Activated CD8-positive, alpha-beta T cell treated with anti-CD3 and anti-CD28 coated beads, Interleukin-2, amount 10 ng/mL, durations not matched to agents 7 days and 5 days (primary cell): ENCODE data around the gene ADPRM. TPM values are rescaled to one million over a fixed set of nuclear protein-coding genes. Genes with fewer than 3 reads are reported as not detected.

Experiments
- ATAC-seq: fragments of 150-1000 bp; cut with Tn5 transposase; one replicate; pipeline ENCODE4 v1.10.0; 2021; ENCODE audit warnings: moderate library complexity
- CTCF ChIA-PET: fragments of 350-600 bp; sonication (Branson Sonifier 250); formaldehyde crosslinking; loops from one replicate; lab custom pipeline; 2021; ENCODE audit warnings: antibody characterized with exemption; lab: Charles Lee
- POLR2A ChIA-PET: fragments of 350-600 bp; sonication (Branson Sonifier 250); formaldehyde crosslinking; loops from one replicate; lab custom pipeline; 2021; ENCODE audit warnings: antibody characterized with exemption; lab: Charles Lee
- DNase-seq: peaks from one replicate; pipeline ENCODE4 v3.0.0-alpha.2; 2020
- H3K27ac Mint-ChIP-seq: one replicate; pipeline ENCODE4 v1.8.0; 2021; ENCODE audit warnings: mild to moderate bottlenecking, mixed read lengths
- H3K27me3 Mint-ChIP-seq: one replicate; pipeline ENCODE4 v1.8.0; 2021; ENCODE audit warnings: low read depth, mixed read lengths
- H3K36me3 Mint-ChIP-seq: one replicate; pipeline ENCODE4 v1.8.0; 2021; ENCODE audit warnings: low read depth, mixed read lengths
- H3K4me1 Mint-ChIP-seq: one replicate; pipeline ENCODE4 v1.8.0; 2021; ENCODE audit warnings: low read depth, mixed read lengths
- H3K4me3 Mint-ChIP-seq: one replicate; pipeline ENCODE4 v1.8.0; 2021; ENCODE audit warnings: mild to moderate bottlenecking, mixed read lengths
- H3K9me3 Mint-ChIP-seq: one replicate; pipeline ENCODE4 v1.8.0; 2022; ENCODE audit warnings: mixed read lengths; ENCODE audit not compliant: insufficient read depth
- total RNA-seq, 2 experiments: library from RNA; stranded (reverse); gene quantifications; one replicate each; pipeline ENCODE4 v1.2.3, GENCODE V29; 2021

ADPRM gene
- total RNA-seq, 2 experiments from 2014 or later: 10.3 to 10.4 TPM

- peaks cover 52% of the 10 kb centered on the region for H3K36me3 Mint-ChIP-seq
- POLR2A ChIA-PET: no interaction called here
- no peak for ATAC-seq
- H3K27me3 Mint-ChIP-seq: no peaks in the 10 kb centered on the region
- H3K4me3 Mint-ChIP-seq: peak overlapping the region; percentile 22
- H3K4me1 Mint-ChIP-seq: peaks cover 45% of the 10 kb centered on the region
- DNase-seq: no peak
- CTCF ChIA-PET: interaction anchor here (1.1 kb wide), 2 partner anchors 18 to 52 kb away, joined by 3 to 5 read pairs; no protein-coding TSS in a partner anchor
- no peaks in the 10 kb centered on the region for H3K9me3 Mint-ChIP-seq
- H3K27ac Mint-ChIP-seq: peak overlapping the region; percentile 57
Measured at GRCh38 chr17:10702574-10702973, 5.2 kb downstream of the ADPRM start.

- no peak for DNase-seq
- POLR2A ChIA-PET: interaction anchor here (0.6 kb wide), 1 partner anchor 1923 kb away, joined by 3 read pairs; no protein-coding TSS in a partner anchor
- peaks cover 28% of the 10 kb centered on the region for H3K4me1 Mint-ChIP-seq
Measured at GRCh38 chr17:10705727-10706126, 8.3 kb downstream of the ADPRM start.

GRCh38 chr17:10713318-10713717 is 15.9 kb downstream of the ADPRM start:
- Mint-ChIP-seq H3K36me3 (peaks cover 49% of the 10 kb centered on the region), H3K9me3 (no peaks in the 10 kb centered on the region), H3K27ac (no peak overlapping the region), H3K27me3 (no peaks in the 10 kb centered on the region), H3K4me3 (no peak overlapping the region), H3K4me1 (no peaks in the 10 kb centered on the region)
- DNase-seq (no peak), ATAC-seq (no peak)
- ChIA-PET CTCF (no interaction called here), POLR2A (no interaction called here)

More at GRCh38 chr17:10705727-10706126, 8.3 kb downstream of the ADPRM start:
- no peaks in the 10 kb centered on the region for H3K27me3 Mint-ChIP-seq
- CTCF ChIA-PET: interaction anchor here (0.6 to 1.3 kb wide), 2 partner anchors 21 to 59 kb away, joined by 3 read pairs; no protein-coding TSS in a partner anchor
- H3K36me3 Mint-ChIP-seq: peaks cover 64% of the 10 kb centered on the region
- ATAC-seq: no peak
- no peak overlapping the region for H3K27ac Mint-ChIP-seq
- H3K9me3 Mint-ChIP-seq: no peaks in the 10 kb centered on the region
- H3K4me3 Mint-ChIP-seq: no peak overlapping the region

- CTCF ChIA-PET: no interaction called here
- Mint-ChIP-seq H3K9me3 (no peaks in the 10 kb centered on the region), H3K27me3 (no peaks in the 10 kb centered on the region), H3K4me1 (no peaks in the 10 kb centered on the region), H3K36me3 (peaks cover 26% of the 10 kb centered on the region), H3K27ac (no peak overlapping the region), H3K4me3 (no peak overlapping the region)
- DNase-seq: no peak
- ATAC-seq: no peak
- POLR2A ChIA-PET: no interaction called here
Measured at GRCh38 chr17:10716218-10716617, 18.8 kb downstream of the ADPRM start.

GRCh38 chr17:10718547-10718946 is 21.2 kb downstream of the ADPRM start:
- POLR2A ChIA-PET: no interaction called here
- H3K4me1 Mint-ChIP-seq: no peaks in the 10 kb centered on the region
- no peak for ATAC-seq
- no peak overlapping the region for H3K27ac Mint-ChIP-seq
- H3K36me3 Mint-ChIP-seq: peaks cover 8% of the 10 kb centered on the region
- no peak overlapping the region for H3K4me3 Mint-ChIP-seq
- CTCF ChIA-PET: interaction anchor here (1.1 to 1.7 kb wide), 2 partner anchors 19 to 72 kb away, joined by 5 to 8 read pairs; no protein-coding TSS in a partner anchor
- no peaks in the 10 kb centered on the region for H3K9me3 Mint-ChIP-seq
- DNase-seq: no peak
- H3K27me3 Mint-ChIP-seq: no peaks in the 10 kb centered on the region

GRCh38 chr17:10724546-10725195 is 27.3 kb downstream of the ADPRM start:
- ChIA-PET POLR2A (no interaction called here), CTCF (no interaction called here)
- DNase-seq: no peak
- Mint-ChIP-seq H3K9me3 (no peaks in the 10 kb centered on the region), H3K27me3 (no peaks in the 10 kb centered on the region), H3K36me3 (no peaks in the 10 kb centered on the region), H3K27ac (no peak overlapping the region), H3K4me1 (no peaks in the 10 kb centered on the region), H3K4me3 (no peak overlapping the region)
- no peak for ATAC-seq

GRCh38 chr17:10725262-10725661 is 27.9 kb downstream of the ADPRM start:
- ChIA-PET CTCF (no interaction called here), POLR2A (no interaction called here)
- Mint-ChIP-seq H3K27ac (no peak overlapping the region), H3K4me3 (no peak overlapping the region), H3K4me1 (no peaks in the 10 kb centered on the region), H3K27me3 (no peaks in the 10 kb centered on the region), H3K36me3 (no peaks in the 10 kb centered on the region), H3K9me3 (no peaks in the 10 kb centered on the region)
- no peak for ATAC-seq
- DNase-seq: no peak

GRCh38 chr17:10726196-10726595 is 28.8 kb downstream of the ADPRM start:
- Mint-ChIP-seq H3K36me3 (no peaks in the 10 kb centered on the region), H3K4me1 (peaks cover 4% of the 10 kb centered on the region), H3K4me3 (no peak overlapping the region), H3K27me3 (no peaks in the 10 kb centered on the region), H3K9me3 (no peaks in the 10 kb centered on the region), H3K27ac (no peak overlapping the region)
- POLR2A ChIA-PET: no interaction called here
- CTCF ChIA-PET: interaction anchor here (1.7 kb wide), 1 partner anchor 11 kb away, joined by 10 read pairs; no protein-coding TSS in a partner anchor
- ATAC-seq (no peak), DNase-seq (no peak)

GRCh38 chr17:10727192-10727591 is 29.8 kb downstream of the ADPRM start:
- no peak for ATAC-seq
- ChIA-PET CTCF (interaction anchor here (1.7 kb wide), 1 partner anchor 10 kb away, joined by 10 read pairs; no protein-coding TSS in a partner anchor), POLR2A (no interaction called here)

GRCh38 chr17:10728331-10728892 is 31.0 kb downstream of the ADPRM start:
- Mint-ChIP-seq H3K4me1 (peaks cover 4% of the 10 kb centered on the region), H3K9me3 (no peaks in the 10 kb centered on the region), H3K4me3 (no peak overlapping the region), H3K36me3 (no peaks in the 10 kb centered on the region), H3K27me3 (no peaks in the 10 kb centered on the region), H3K27ac (no peak overlapping the region)
- ATAC-seq (no peak), DNase-seq (no peak)
- ChIA-PET POLR2A (no interaction called here), CTCF (no interaction called here)

More at GRCh38 chr17:10727192-10727591, 29.8 kb downstream of the ADPRM start:
- H3K36me3 Mint-ChIP-seq: no peaks in the 10 kb centered on the region
- H3K4me1 Mint-ChIP-seq: peaks cover 4% of the 10 kb centered on the region
- H3K27ac Mint-ChIP-seq: no peak overlapping the region
- H3K27me3 Mint-ChIP-seq: no peaks in the 10 kb centered on the region
- no peaks in the 10 kb centered on the region for H3K9me3 Mint-ChIP-seq
- no peak for DNase-seq
- no peak overlapping the region for H3K4me3 Mint-ChIP-seq

GRCh38 chr17:10729334-10730193 is 32.2 kb downstream of the ADPRM start, which contains the start of gene TMEM220:
Gene TMEM220 (minus strand): TSS chr17:10730023. CDS start chr17:10729851, 172 bp downstream.
- Mint-ChIP-seq H3K36me3 (no peaks in the 10 kb centered on the region), H3K4me1 (peaks cover 4% of the 10 kb centered on the region), H3K27ac (no peak within 1 kb of the TSS), H3K27me3 (no peaks in the 10 kb centered on the region), H3K4me3 (peak within 1 kb of the TSS; percentile 81), H3K9me3 (no peaks in the 10 kb centered on the region)
- ATAC-seq: peak; percentile 85
- CTCF ChIA-PET: interaction anchor here (1.9 kb wide), 1 partner anchor 30 kb away, joined by 7 read pairs; no protein-coding TSS in a partner anchor
- DNase-seq: peak; percentile 25
- POLR2A ChIA-PET: no interaction called here
